ENCODE measurements around the gene MEIOC.

- TF ChIP-seq POLR2A (IDR thresholded peaks at IDR 0.05; ENCODE audit: low read depth, low read length): no peak
- no peak for TF ChIP-seq POLR2AphosphoS5 (IDR thresholded peaks at IDR 0.05; ENCODE audit: low read depth, low read length)
These were observed at the start of gene MEIOC for GRCh38 chr17:44655983-44656710.

Data from GM12891 (cell line).